ENCODE data around the gene HNRNPA2B1. TPM values are rescaled to one million over a fixed set of nuclear protein-coding genes. Genes with fewer than 3 reads are reported as not detected.

The HNRNPA2B1 gene
- total RNA-seq, 1 donor from 2014 or later = 57.0 TPM

DNA sequence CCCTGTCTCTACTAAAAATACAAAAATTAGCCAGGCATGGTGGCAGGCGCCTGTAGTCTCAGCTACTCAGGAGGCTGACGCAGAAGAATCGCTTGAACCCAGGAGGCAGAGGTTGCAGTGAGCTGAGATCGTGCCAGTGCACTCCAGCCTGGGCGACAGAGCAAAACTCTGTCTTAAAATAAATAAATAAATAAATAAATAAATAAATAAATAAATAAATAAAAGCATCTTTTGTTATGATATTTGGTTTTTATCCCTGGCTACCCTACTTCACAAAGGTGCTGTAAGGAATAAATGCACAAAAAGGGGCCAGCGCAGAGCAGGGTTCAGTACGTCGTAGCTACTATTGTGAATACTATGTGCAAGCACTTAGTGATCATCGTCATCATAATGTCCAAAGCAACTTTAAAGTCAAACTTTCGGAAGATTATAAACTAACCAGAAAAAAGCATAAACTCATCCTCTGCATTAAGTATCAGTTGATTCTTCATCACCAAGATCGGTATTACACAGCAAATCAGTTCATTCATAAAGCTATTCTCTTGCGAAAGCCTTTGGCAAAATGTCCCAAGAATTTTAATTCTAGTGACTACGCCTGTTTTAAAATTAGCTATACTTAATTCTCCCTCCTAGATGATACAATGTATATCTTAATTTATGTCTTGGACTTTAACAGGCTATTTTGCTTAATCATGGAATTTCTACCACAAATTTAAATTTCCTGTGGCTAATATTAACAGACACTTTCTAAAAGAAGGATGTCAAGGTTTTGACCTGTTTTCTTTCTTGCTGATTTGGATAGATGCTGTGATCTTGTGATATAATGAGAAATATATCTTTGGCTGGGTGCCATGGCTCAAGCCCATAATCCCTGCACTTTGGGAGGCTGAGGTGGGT is 56.1 kb downstream of the HNRNPA2B1 start:
- H3K36me3 ChIP-seq = no peaks in the 10 kb centered on the region
- H3K27me3 ChIP-seq = no peaks in the 10 kb centered on the region
- no peaks in the 10 kb centered on the region for H3K4me1 ChIP-seq
- TF ChIP-seq, protein P1, sequence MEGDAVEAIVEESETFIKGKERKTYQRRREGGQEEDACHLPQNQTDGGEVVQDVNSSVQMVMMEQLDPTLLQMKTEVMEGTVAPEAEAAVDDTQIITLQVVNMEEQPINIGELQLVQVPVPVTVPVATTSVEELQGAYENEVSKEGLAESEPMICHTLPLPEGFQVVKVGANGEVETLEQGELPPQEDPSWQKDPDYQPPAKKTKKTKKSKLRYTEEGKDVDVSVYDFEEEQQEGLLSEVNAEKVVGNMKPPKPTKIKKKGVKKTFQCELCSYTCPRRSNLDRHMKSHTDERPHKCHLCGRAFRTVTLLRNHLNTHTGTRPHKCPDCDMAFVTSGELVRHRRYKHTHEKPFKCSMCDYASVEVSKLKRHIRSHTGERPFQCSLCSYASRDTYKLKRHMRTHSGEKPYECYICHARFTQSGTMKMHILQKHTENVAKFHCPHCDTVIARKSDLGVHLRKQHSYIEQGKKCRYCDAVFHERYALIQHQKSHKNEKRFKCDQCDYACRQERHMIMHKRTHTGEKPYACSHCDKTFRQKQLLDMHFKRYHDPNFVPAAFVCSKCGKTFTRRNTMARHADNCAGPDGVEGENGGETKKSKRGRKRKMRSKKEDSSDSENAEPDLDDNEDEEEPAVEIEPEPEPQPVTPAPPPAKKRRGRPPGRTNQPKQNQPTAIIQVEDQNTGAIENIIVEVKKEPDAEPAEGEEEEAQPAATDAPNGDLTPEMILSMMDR (IDR thresholded peaks at IDR 0.05) = no peak
- H3K27ac ChIP-seq = no peak overlapping the region
- no peak for DNase-seq (ENCODE audit: low spot score in 2 of 2)
- H3K9me3 ChIP-seq = no peaks in the 10 kb centered on the region
- H3K4me3 ChIP-seq = no peak overlapping the region
- intact Hi-C loops (cut with DNase I) = no loop called here

DNA sequence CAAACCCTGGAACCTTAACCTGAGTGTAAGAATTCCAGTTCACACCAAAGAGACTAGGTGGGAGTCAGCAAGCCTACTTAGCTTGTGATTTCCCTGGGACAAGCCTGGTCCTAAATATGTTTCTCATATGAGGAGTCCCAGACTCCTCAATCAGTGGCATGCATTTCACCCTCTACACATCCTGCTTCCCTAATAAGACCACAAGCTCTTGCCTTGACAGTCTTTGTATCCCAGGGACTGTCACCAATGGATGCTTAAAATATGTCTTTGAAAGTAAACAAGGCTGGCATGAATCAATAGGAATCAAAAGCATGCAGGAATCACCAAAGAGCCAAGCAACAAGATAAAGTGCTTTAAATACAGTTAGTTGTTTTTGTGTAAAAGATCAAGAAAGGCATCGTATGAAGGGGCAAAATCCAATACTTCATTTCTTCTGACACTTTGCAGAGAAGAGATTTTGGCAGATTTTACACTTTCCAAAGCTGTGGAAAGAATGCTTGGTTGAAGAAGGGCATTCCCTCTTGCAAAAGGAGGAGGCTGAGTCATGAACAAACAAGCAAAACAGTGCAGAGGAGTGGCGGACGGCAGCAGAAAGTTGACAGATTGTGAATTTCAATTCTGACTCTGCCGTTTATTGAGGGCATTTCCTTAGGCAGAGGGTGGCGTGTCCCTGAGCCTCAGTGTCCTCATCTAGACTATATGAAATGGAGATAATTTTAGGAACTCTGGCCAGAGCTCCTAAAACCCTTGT is 57.1 kb downstream of the HNRNPA2B1 start:
- DNase-seq (ENCODE audit: low spot score in 2 of 2) = no peak
- TF ChIP-seq, protein P1 (IDR thresholded peaks at IDR 0.05) = no peak
- H3K27ac ChIP-seq = no peak overlapping the region
- no peaks in the 10 kb centered on the region for H3K9me3 ChIP-seq
- no peaks in the 10 kb centered on the region for H3K36me3 ChIP-seq
- no peaks in the 10 kb centered on the region for H3K4me1 ChIP-seq
- intact Hi-C loops (cut with DNase I) = no loop called here
- H3K27me3 ChIP-seq = no peaks in the 10 kb centered on the region
- no peak overlapping the region for H3K4me3 ChIP-seq

DNA sequence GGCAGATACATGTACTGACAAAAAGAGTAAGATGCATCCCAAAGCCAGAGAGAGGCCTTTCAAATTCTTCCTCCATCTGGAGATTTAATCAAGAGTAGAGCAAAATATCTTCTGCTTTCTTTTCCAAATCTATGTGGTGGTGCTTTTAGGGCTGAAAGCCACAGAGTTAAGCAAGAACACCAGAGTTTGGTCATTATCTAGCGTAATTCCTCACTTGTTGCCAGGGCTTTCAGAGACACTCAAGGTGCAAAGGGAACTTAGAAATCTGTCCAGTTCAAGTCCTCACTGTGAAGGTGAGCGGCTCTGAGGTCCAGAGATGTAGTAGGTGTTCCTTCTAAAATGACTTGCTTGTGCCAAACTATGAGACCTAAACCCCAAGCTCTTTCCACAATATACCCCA is 59.5 kb downstream of the HNRNPA2B1 start:
- Histone ChIP-seq H3K27ac (no peak overlapping the region), H3K27me3 (no peaks in the 10 kb centered on the region), H3K4me1 (no peaks in the 10 kb centered on the region), H3K36me3 (no peaks in the 10 kb centered on the region), H3K4me3 (no peak overlapping the region), H3K9me3 (no peaks in the 10 kb centered on the region)
- intact Hi-C loops (cut with DNase I) = no loop called here
- no peak for DNase-seq (ENCODE audit: low spot score in 2 of 2)
- TF ChIP-seq, protein P1 (IDR thresholded peaks at IDR 0.05) = no peak

DNA sequence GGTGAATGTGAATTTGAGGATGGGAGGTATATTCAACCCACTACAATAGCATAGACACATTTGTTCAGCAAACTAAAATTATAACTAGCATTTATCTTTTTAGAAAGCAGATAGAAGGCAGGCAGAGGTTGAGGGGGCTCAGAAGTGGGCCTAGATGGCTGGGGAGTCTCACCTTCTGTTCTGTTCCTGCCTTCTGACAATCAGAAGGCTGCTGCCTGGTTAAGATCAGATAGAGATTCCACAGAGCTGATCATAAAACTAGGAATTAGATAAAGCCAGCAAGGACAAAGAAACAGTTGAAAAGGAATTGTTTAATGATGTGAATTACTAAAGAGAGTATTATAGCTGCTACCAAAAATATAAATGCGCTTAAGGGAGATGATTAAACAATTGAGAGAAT is 60.2 kb downstream of the HNRNPA2B1 start:
- intact Hi-C loops (cut with DNase I) = no loop called here
- no peak overlapping the region for H3K4me3 ChIP-seq
- no peaks in the 10 kb centered on the region for H3K36me3 ChIP-seq
- no peak for DNase-seq (ENCODE audit: low spot score in 2 of 2)
- no peaks in the 10 kb centered on the region for H3K9me3 ChIP-seq
- no peaks in the 10 kb centered on the region for H3K27me3 ChIP-seq
- TF ChIP-seq, protein P1 (IDR thresholded peaks at IDR 0.05) = no peak
- no peaks in the 10 kb centered on the region for H3K4me1 ChIP-seq
- no peak overlapping the region for H3K27ac ChIP-seq

Other genes starting within 250 kb of the HNRNPA2B1 start
- 10.0 TPM for gene NFE2L3, start 48.5 kb downstream of the HNRNPA2B1 start, total RNA-seq
- gene CBX3, start 999 bp upstream of the HNRNPA2B1 start, total RNA-seq = 32.1 TPM
- 3.5 TPM for gene SNX10, start 91.1 kb upstream of the HNRNPA2B1 start, total RNA-seq